HG03175 (cell line): ENCODE data around the gene PHTF2.

ENCODE experiments used
- ATAC-seq: cut with Tn5 transposase; IDR thresholded peaks from one replicate; pipeline ENCODE4 v1.9.1; 2021; ENCODE audit warnings: mild to moderate bottlenecking, moderate library complexity; ENCODE audit not compliant: unreplicated experiment

Gene PHTF2

DNA sequence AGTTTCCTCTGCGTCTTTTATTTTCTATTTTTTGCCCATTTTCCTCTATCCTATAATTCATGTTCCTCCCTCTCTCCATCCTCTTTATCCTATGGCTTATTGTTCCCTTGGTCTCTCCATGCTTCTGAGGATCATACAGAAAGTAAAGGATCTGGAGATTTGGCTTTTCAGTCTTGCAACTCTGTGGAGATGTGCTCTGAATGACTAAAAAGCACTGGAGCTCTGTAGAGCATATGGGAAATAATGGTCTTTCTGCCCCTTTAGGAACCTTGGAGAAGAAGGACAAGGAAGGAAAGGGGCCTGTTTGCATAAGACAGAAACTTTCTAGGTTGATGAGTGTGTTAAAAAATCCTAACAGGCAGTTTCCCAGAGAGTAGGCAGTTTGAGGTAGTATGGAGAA is 120.1 kb downstream of the PHTF2 start:
- ATAC-seq = no peak

GRCh38 chr7:77923419-77923818 is 124.8 kb downstream of the PHTF2 start:
- no peak for ATAC-seq

DNA sequence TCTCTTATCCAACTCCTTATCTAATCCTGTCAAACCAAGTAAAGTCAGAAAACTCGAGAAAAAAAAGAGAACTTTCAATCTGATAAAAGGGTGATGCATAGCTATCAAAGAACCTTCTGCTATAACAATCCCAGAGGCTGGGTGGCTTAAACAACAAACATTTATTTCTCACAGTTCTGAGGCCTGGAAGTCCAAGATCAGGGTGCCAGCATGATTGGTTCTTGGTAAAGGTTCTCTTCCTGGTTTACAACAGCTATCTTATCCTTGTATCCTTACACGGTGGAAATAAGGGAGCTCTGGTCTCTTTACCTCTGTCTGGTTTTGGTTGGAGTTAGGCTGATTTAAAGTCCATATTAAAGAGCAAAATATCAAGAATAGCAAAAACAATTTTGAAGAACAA is 131.9 kb downstream of the PHTF2 start:
- ATAC-seq = no peak

- no peak for ATAC-seq
Observed at GRCh38 chr7:77931841-77932240, 133.3 kb downstream of the PHTF2 start.

DNA sequence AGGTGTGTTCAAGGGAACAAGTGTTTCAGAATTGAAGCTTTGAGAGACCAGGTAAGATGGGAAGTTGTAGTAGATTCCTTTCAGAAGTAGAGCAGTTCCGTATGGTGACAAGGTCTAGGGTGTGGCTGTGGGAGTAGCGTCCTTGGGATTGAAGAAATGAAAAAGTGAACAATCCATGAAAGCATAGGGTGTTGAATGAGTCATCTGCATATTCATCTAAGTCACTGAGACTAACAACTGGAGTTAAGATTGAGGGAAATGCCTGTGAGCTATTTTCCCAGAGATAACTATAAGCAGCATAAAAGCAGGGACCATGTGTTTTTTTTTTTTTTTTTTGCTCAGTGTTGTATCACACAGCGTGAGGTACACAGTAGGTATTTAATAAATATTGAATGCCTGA is 134.8 kb downstream of the PHTF2 start:
- no peak for ATAC-seq

DNA sequence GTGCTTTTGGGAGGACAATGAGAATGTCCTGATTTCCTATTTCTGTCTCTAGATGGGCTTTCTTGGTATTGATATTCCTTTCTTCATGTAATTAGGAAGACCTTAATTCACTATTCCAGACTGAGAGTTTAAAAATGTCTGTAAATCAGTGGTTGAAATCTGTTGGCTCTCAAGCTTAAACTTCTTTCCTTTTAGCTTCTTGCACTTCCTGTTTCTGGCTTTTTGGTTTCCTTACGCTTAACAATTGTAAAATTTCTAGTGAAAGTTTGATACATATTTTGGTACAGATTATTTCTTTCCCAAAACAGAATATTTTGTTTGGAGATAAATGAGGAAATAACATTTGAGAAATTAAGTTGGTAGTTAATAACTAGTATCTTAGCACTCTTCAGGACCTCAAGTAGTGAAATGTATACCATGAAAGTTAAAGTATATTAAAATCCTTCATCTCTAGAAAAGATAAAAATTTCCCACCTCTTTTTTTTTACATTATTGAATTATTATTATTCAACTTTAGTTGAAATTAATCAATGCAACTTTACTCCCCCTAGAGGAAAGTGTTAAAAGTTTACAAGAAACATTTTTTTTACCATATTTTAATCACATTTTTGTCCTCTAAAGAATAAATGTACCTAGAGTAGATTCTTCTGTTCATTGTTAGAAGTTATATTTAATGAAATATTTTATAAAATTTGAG is 137.2 kb downstream of the PHTF2 start:
- no peak for ATAC-seq

DNA sequence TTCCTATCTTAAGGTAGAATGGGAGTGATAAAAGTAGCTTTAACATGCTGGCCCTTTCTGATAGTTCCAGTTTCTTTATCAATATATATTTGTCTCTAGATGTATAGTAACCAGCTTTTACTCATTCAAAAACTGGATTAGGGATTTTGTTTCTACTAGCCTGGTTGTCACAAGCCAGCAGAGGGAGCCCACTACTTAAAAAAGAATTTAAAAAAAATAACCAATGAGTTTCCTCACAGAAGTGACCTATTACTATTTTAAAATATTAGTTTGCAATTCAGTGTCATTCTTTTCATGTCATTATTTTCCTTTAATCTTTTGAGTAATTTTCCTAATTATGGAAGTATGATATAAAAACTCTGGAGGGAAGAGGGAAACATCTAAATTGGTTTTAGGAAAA is 142.1 kb downstream of the PHTF2 start:
- ATAC-seq = peak; percentile 54

GRCh38 chr7:77942431-77942830 is 143.9 kb downstream of the PHTF2 start:
- no peak for ATAC-seq

DNA sequence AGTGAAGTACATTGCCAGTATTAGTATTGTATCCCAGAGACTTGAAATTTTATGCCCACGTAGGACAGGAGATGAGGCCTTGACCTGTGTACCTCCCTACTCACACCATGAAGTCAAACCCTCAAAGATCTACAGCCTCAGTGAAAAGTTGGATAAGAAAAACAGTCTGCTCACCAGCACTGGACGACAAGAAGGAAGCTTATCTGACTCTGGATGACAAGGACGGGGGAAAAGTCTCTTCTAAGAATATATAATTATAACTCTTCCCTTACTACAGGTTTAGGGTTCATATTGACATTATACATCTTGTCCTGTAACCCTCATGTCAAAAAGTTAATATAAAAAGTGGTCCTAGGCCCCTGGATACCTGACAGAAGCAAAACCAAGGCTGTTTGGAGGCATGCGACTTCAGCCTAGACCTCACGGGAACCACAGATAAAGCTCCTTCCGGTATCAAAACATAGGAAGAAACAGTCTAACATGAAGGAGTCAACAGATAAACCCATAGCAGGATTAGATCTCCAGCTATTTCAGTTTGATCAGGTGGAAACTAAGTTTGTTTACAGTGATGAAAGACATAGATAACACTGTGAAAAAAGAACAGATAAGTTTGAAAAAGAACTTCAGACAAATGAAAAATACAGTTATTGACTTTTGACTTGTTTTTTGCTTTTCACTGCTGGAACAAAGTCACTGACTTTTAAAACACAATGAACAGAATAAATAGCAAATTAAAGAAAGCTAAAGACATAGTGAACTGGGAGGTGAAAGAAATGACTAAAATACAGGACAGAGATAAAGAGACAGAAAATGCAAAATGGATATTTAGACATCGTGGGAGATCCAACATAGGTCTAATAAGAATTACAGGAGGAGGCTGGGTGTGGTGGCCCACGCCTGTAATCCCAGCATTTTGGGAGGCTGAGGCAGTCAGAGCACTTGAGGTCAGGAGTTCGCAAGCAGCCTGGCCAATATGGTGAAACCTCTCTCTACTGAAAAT is 145.9 kb downstream of the PHTF2 start:
- no peak for ATAC-seq

DNA sequence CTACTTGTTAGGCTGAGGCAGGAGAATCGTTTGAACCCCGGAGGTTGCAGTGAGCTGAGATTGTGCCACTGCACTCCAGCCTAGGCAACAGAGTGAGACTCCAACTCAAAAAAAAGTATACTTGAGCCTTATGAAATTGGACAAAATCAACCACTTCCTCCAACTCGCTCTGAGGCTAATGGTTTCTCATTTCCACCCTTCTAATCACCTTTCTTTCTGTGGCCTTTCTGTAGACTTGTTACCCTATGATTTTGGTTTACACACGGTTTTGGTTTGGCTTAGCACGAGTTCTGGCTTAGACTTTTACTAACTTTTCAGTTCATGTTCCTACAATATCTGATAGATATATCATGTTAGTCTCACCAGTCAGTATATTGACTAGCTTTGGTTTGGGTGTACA is 152.0 kb downstream of the PHTF2 start:
- peak; percentile 75 for ATAC-seq

- no peak for ATAC-seq
Observed at GRCh38 chr7:77954773-77955555, 156.4 kb downstream of the PHTF2 start.

DNA sequence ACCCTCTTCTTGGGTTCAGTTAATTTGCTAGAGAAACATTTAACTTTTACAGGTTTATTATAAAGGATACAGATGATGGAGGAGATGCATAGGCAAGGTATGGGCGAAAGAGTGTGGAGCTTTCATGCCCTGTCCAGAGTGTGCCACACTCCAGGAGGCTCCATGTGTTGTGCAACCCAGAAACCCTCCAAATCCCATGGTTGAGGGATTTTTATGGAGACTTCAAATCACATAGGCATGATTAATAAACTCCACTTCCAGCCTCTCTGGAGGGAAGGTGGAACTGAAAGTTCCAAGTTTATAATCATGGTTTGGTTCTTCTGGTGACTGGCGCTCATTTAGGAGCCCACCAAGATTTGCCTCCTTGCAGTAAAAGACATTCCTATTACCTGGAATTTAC is 159.9 kb downstream of the PHTF2 start:
- no peak for ATAC-seq

DNA sequence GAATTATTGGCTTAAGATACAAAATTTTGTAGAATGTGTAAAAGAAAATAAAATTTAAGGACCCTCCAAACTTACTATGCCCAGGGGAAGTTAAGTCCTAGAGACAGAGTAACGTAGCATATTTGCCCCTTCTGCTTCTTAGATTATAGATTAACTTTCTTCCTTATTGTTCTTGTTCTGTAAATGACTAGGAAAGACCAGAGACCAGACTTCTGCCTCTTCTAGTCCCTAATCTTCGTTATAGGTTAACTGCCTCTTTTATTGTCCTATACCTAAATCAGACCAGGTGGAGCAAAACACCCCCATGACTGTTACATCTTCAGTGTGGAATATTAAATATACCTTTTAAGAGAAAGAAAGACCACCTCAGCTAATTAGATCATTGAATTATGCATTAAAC is 160.5 kb downstream of the PHTF2 start:
- ATAC-seq = no peak

DNA sequence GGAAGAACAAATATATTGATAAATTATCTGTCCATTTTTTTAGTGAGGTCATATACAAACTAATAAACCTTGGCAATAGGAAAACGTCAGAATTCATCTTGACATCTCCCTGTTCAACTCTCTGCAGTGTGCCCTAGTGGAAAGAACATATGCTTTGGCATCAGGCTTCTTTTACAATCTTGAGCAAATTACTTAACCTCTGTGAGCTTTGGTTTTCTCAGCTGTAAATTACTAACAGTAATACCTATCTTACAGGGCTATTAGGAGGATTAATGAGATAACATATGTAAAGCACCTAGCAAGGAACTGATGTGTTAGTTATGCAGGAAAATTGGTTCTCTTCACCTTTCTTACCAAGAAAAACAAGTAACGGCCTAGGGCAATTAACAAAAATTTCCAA is 161.8 kb downstream of the PHTF2 start:
- ATAC-seq = no peak

- ATAC-seq = no peak
Observed at GRCh38 chr7:77967429-77967828, 168.9 kb downstream of the PHTF2 start.

DNA sequence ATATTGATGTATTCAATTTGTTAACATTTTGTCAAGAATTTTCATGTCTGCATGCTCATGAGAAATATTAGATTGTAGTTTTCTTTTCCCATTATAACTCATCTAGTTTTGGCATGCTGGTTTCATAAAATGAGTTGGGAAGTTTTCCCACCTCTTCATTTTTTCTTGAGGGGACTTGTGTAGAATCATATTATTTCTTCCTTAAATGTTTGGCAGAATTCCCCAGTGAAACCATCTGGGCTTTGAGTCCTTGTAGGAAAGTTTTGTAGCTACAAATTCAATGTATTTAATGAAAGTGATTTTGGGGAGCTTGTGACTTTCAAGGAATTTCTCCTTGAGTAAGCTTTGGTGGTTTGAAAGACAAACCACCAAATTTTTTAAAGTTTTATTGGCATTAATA is 173.2 kb downstream of the PHTF2 start:
- ATAC-seq = no peak

GRCh38 chr7:77975672-77976480 is 177.3 kb downstream of the PHTF2 start:
- ATAC-seq = no peak

DNA sequence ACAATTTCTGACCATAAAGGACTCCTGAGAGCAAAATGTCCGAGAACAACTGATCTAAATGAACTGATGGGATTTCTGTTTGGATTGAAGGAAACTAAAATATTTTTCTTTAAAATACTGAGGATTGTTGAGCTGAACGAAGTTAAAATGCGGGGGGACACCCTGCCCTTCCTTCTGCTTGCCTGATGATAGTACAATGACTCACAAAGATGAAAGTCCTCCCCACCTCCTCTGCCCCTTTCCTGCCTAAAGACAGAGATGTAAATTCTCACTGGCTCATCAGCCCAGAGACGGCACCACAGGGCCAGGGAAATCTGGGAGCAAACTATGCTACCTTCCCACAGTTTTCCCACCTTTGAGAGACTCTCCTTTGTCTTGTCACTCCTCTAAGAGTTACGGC is 180.6 kb downstream of the PHTF2 start:
- no peak for ATAC-seq

GRCh38 chr7:77980087-77980713 is 181.6 kb downstream of the PHTF2 start:
- no peak for ATAC-seq

GRCh38 chr7:77982926-77983550 is 184.5 kb downstream of the PHTF2 start:
- no peak for ATAC-seq
